Endothelial cell of umbilical vein (primary cell): ENCODE measurements around the gene RIPK4.

Experiments
- POLR2A ChIP-seq: IDR thresholded peaks from 2 replicates; pipeline ENCODE4 v1.6.1; 2012; ENCODE audit warnings: low read depth, mild to moderate bottlenecking, control low read depth, low read length
- TF ChIP-seq, protein P1 (sequence below), 2 donors: IDR thresholded peaks; 1 replicate in 1 of 2; 2 replicates in 1 of 2; pipeline ENCODE4 v1.5.1; 2011; ENCODE audit warnings: low read length in 2 of 2, mild to moderate bottlenecking in 2 of 2, moderate library complexity in 2 of 2, control low read depth in 1 of 2, inconsistent platforms in 1 of 2, low read depth in 1 of 2; ENCODE audit not compliant: insufficient read depth in 1 of 2; ENCODE audit errors: extremely low read depth in 1 of 2

GRCh38 chr21:41764558-41765419 is 2.1 kb downstream of the RIPK4 start:
- TF ChIP-seq POLR2A = no peak
- TF ChIP-seq, protein P1, sequence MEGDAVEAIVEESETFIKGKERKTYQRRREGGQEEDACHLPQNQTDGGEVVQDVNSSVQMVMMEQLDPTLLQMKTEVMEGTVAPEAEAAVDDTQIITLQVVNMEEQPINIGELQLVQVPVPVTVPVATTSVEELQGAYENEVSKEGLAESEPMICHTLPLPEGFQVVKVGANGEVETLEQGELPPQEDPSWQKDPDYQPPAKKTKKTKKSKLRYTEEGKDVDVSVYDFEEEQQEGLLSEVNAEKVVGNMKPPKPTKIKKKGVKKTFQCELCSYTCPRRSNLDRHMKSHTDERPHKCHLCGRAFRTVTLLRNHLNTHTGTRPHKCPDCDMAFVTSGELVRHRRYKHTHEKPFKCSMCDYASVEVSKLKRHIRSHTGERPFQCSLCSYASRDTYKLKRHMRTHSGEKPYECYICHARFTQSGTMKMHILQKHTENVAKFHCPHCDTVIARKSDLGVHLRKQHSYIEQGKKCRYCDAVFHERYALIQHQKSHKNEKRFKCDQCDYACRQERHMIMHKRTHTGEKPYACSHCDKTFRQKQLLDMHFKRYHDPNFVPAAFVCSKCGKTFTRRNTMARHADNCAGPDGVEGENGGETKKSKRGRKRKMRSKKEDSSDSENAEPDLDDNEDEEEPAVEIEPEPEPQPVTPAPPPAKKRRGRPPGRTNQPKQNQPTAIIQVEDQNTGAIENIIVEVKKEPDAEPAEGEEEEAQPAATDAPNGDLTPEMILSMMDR (IDR thresholded peaks at IDR 0.05; ENCODE audit: extremely low read depth in 1 of 2, insufficient read depth in 1 of 2, low read depth in 1 of 2, low read length in 2 of 2) = no peak
